Measurements from ENCODE around the gene MAST4. TPM values are rescaled to one million over a fixed set of nuclear protein-coding genes. Genes with fewer than 3 reads are reported as not detected.
A peak's percentile ranks its signal among the peaks of the same experiment; 100 is the strongest.

The MAST4 gene
- total and polyA plus RNA-seq, 8 donors, result 5.9 to 29.7 (median 10.0) TPM

DNA sequence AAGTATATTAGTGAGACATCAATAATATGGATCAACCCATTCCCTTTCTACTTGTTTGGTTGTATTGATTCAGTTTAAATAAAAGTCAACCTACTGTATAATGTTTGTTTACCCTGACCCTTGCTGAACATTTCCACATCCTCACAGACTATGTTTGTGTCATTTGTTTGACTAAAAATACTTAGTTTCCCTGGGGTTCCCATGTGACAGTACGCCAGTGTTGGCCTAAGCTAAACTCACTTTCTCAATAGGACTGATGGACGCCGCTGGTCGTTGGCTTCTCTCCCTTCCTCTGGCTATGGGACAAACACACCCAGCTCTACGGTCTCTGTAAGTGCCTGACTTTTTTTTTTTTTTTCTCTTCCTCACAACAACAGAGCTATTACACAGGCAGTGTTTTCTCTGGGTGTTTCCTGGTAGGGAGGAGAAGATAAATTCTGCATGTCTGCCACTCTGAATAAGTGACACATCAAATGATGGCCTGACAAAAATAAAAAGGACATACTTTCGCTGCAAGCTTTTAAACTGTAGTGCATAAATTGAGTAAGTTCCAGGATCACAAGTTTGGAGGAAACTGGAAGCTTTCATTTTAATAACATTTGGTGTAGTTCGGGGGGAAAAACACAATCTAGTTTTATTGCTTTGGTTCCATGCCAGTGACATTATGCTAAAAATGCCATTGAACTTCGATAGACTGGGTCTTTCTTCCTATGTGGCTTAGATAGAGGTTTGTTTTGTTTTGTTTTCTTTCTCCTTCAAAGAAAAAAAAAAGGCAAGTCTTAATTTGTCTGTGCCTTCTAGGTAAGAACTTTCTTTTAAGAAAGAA, 499.4 kb downstream of the MAST4 start:
- intact Hi-C loops (cut with DNase I), result no loop called here
- Histone ChIP-seq H3K9me3 (no peaks in the 10 kb centered on the region), H3K27ac (peak overlapping the region in 3 of 4 donors; percentile 47 to 66 (median 53)), H3K36me3 (no peaks in the 10 kb centered on the region), H3K27me3 (no peaks in the 10 kb centered on the region), H3K4me1 (peaks cover 0 to 12% (median 5%) of the 10 kb centered on the region in 3 donors), H3K4me3 (no peak overlapping the region)
- peak; percentile 60 for FAIRE-seq
- whole genome bisulfite sequencing, 2 donors, result 45 to 51% methylated on average over 8 of the region's 8 CpGs
- TF ChIP-seq, protein P1, sequence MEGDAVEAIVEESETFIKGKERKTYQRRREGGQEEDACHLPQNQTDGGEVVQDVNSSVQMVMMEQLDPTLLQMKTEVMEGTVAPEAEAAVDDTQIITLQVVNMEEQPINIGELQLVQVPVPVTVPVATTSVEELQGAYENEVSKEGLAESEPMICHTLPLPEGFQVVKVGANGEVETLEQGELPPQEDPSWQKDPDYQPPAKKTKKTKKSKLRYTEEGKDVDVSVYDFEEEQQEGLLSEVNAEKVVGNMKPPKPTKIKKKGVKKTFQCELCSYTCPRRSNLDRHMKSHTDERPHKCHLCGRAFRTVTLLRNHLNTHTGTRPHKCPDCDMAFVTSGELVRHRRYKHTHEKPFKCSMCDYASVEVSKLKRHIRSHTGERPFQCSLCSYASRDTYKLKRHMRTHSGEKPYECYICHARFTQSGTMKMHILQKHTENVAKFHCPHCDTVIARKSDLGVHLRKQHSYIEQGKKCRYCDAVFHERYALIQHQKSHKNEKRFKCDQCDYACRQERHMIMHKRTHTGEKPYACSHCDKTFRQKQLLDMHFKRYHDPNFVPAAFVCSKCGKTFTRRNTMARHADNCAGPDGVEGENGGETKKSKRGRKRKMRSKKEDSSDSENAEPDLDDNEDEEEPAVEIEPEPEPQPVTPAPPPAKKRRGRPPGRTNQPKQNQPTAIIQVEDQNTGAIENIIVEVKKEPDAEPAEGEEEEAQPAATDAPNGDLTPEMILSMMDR (IDR thresholded peaks at IDR 0.05), result no peak
- peak; percentile 60 to 90 (median 88) for ATAC-seq
- peak in 3 of 6 donors; percentile 24 to 29 (median 24) for DNase-seq

DNA sequence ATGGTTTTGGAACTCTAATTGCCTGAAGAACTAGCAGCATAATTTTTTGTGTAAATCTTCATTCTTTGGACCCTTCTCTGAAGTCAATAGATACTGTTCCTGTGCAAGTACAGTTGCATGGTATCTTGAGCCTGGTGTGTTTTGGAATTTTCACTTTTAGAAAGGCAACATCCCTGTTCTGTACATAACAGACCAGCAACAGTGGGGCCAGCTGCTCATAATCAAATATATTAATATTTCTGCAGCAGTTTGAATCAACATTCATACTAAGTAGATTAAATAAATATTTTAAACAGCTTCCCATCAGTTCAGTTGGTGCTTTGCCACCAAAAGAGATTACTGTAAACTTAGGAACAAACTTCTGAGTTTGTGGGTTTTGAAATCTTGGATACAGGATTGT, 502.5 kb downstream of the MAST4 start:
- no peaks in the 10 kb centered on the region for H3K9me3 ChIP-seq
- ATAC-seq, result no peak
- H3K4me3 ChIP-seq, result no peak overlapping the region
- H3K4me1 ChIP-seq, result peaks cover 0 to 12% (median 5%) of the 10 kb centered on the region in 3 donors
- no peaks in the 10 kb centered on the region for H3K27me3 ChIP-seq
- no peak for FAIRE-seq
- TF ChIP-seq, protein P1 (IDR thresholded peaks at IDR 0.05), result no peak
- H3K27ac ChIP-seq, result no peak overlapping the region
- DNase-seq, result no peak
- no peaks in the 10 kb centered on the region for H3K36me3 ChIP-seq
- intact Hi-C loops (cut with DNase I), result no loop called here

DNA sequence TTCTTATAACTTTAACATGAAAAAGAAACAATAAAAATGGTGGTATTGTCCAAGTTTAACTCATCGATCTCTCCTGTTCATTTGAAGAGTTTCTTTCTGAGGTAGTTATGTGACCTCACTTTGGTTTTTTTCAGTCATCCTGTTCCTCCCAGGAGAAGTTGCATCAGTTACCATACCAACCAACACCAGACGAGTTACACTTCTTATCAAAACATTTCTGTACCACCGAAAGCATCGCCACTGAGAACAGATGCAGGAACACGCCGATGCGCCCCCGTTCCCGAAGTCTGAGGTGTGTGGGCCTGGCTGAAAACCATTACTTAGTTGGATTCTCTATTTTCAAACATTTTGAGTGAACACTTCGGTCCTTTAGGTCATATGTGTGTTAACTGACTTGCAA, 504.1 kb downstream of the MAST4 start:
- Histone ChIP-seq H3K27ac (no peak overlapping the region), H3K4me3 (no peak overlapping the region), H3K4me1 (peaks cover 0 to 9% (median 5%) of the 10 kb centered on the region in 3 donors), H3K27me3 (no peaks in the 10 kb centered on the region), H3K9me3 (no peaks in the 10 kb centered on the region), H3K36me3 (no peaks in the 10 kb centered on the region)
- WGBS, 2 donors, result 93 to 94% methylated on average over 10 of the region's 10 CpGs
- DNase-seq (no peak), ATAC-seq (no peak), FAIRE-seq (no peak)
- intact Hi-C loops (cut with DNase I), result no loop called here
- TF ChIP-seq, protein P1 (IDR thresholded peaks at IDR 0.05), result no peak

DNA sequence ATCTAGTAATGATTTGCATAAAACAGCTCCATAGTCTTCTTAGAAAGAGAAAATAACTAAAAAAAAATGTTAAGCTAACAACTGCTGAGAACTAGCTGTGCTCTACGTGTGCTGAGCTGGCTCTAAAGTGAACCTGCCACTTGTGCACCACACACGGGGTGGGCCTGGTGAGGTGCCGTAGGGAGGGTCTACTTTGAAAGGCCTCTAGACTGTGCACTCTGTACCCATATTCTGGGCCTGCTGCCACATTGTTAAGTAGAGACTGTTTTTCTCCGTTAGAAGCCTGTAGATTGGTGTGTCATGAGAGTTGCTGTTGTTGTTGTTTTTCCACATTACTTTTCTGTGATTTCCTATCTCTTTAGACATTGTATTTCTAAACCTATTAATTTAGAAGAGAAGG, 506.5 kb downstream of the MAST4 start:
- 84 to 86% methylated on average over 4 of the region's 4 CpGs for WGBS, 2 donors
- H3K9me3 ChIP-seq, result no peaks in the 10 kb centered on the region
- ATAC-seq, result no peak
- intact Hi-C loops (cut with DNase I), result no loop called here
- DNase-seq, result no peak
- FAIRE-seq, result no peak
- TF ChIP-seq, protein P1 (IDR thresholded peaks at IDR 0.05), result no peak
- H3K27me3 ChIP-seq, result no peaks in the 10 kb centered on the region
- H3K36me3 ChIP-seq, result no peaks in the 10 kb centered on the region
- no peak overlapping the region for H3K4me3 ChIP-seq
- peaks cover 0 to 9% (median 0%) of the 10 kb centered on the region in 3 donors for H3K4me1 ChIP-seq
- no peak overlapping the region for H3K27ac ChIP-seq

DNA sequence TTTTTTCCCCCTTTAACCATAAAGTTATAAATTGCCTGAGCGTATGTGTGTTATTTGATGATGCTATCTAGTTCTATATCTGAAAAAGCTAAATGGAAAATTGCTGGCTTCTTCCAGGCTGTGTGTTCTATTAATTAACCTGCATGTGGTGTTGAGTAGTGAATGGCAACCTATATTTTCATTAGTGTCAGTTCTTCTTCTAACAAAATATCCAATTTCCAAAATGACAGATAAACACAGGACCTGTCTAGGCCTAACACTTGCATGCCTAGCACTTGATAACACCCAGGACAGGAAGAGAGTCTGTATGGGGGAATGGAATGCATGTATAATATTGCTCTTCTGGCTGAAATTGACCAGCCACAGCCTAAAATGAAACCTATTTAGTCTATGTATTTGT, 508.7 kb downstream of the MAST4 start:
- Histone ChIP-seq H3K27ac (no peak overlapping the region), H3K9me3 (no peaks in the 10 kb centered on the region), H3K4me1 (no peaks in the 10 kb centered on the region), H3K27me3 (no peaks in the 10 kb centered on the region), H3K36me3 (no peaks in the 10 kb centered on the region), H3K4me3 (no peak overlapping the region)
- ATAC-seq (no peak), DNase-seq (no peak), FAIRE-seq (no peak)
- intact Hi-C loops (cut with DNase I), result no loop called here
- TF ChIP-seq, protein P1 (IDR thresholded peaks at IDR 0.05), result no peak
- WGBS, 2 donors, result 87 to 89% methylated on average over 1 of the region's 1 CpG

Measured in pancreas (tissue), 10 donors.